CD14-positive monocyte (primary cell): ENCODE data around the gene ARRB2. TPM values are rescaled to one million over a fixed set of nuclear protein-coding genes. Genes with fewer than 3 reads are reported as not detected.

Experiments used
- DNase-seq, 3 donors: peaks; one replicate each; pipeline ENCODE4 v3.0.0-alpha.2; 2011 to 2022
- H2AFZ ChIP-seq: 2 replicates; pipeline ENCODE4 v1.6.0; 2012; ENCODE audit warnings: mild to moderate bottlenecking, low read depth, low read length, inconsistent platforms; ENCODE audit not compliant: insufficient read depth, poor library complexity, severe bottlenecking
- H3K27ac ChIP-seq, 2 donors: 1 replicate in 1 of 2; 2 replicates in 1 of 2; pipeline ENCODE4 v1.5.1; 2012 to 2013; ENCODE audit warnings: low read length in 2 of 2, control low read depth in 1 of 2, inconsistent platforms in 1 of 2, low read depth in 1 of 2, mild to moderate bottlenecking in 1 of 2
- H3K27me3 ChIP-seq, 2 donors: one replicate each; pipeline versions ENCODE4 v1.6.0 to v1.6.1; 2011 to 2013; ENCODE audit warnings: low read length in 2 of 2; ENCODE audit not compliant: control insufficient read depth in 2 of 2, insufficient read depth in 2 of 2
- H3K36me3 ChIP-seq, 2 donors: replicated peaks in 1 of 2; 1 replicate in 1 of 2; 2 replicates in 1 of 2; pipeline versions ENCODE4 v1.5.1 to v1.6.1; 2012 to 2013; ENCODE audit warnings: low read length in 2 of 2, control low read depth in 1 of 2, inconsistent platforms in 1 of 2, mild to moderate bottlenecking in 1 of 2; ENCODE audit not compliant: insufficient read depth in 2 of 2, control insufficient read depth in 1 of 2
- H3K4me1 ChIP-seq, 2 donors: 1 replicate in 1 of 2; 2 replicates in 1 of 2; pipeline versions ENCODE4 v1.5.1 to v1.6.1; 2012 to 2013; ENCODE audit warnings: low read length in 2 of 2, control low read depth in 1 of 2, inconsistent platforms in 1 of 2, mild to moderate bottlenecking in 1 of 2, moderate library complexity in 1 of 2; ENCODE audit not compliant: insufficient read depth in 2 of 2, control insufficient read depth in 1 of 2
- H3K4me2 ChIP-seq: replicated peaks from 2 replicates; pipeline ENCODE3; 2012; ENCODE audit warnings: low read length, moderate library complexity, mild to moderate bottlenecking; ENCODE audit not compliant: poor library complexity, severe bottlenecking; ENCODE audit errors: extremely low read depth
- H3K4me3 ChIP-seq, 3 experiments: fragments of 200-600 bp in 1 of 3; sonication (generic) in 1 of 3; replicated peaks in 1 of 3; 1 replicate in 2 of 3; 2 replicates in 1 of 3; pipeline ENCODE4 v1.5.1; 2011 to 2013; ENCODE audit warnings: low read length in 3 of 3, mild to moderate bottlenecking in 3 of 3, control low read depth in 2 of 3, low read depth in 2 of 3, inconsistent platforms in 1 of 3, moderate library complexity in 1 of 3
- H3K79me2 ChIP-seq: 2 replicates; pipeline ENCODE4 v1.6.0; 2012; ENCODE audit warnings: mild to moderate bottlenecking, control low read depth, inconsistent platforms, low read length, moderate library complexity; ENCODE audit not compliant: insufficient read depth
- H3K9ac ChIP-seq: 2 replicates; pipeline ENCODE4 v1.6.0; 2017; ENCODE audit warnings: low read length, mild to moderate bottlenecking; ENCODE audit not compliant: insufficient read depth, poor library complexity, severe bottlenecking
- H3K9me3 ChIP-seq, 2 donors: replicated peaks in 1 of 2; 1 replicate in 1 of 2; 2 replicates in 1 of 2; pipeline versions ENCODE4 v1.5.1 to v1.6.1; 2012 to 2013; ENCODE audit warnings: low read length in 2 of 2, control low read depth in 1 of 2; ENCODE audit not compliant: control insufficient read depth in 1 of 2, insufficient read depth in 1 of 2
- H4K20me1 ChIP-seq: 2 replicates; pipeline ENCODE4 v1.6.0; 2012; ENCODE audit warnings: mild to moderate bottlenecking, low read length, control low read depth, moderate library complexity; ENCODE audit not compliant: insufficient read depth
- H3K27ac Mint-ChIP-seq, 7 donors: one replicate each; pipeline ENCODE4 v1.8.0; 2020; ENCODE audit warnings: mild to moderate bottlenecking in 7 of 7, mixed read lengths in 7 of 7, moderate library complexity in 6 of 7, inconsistent platforms in 2 of 7
- H3K27me3 Mint-ChIP-seq, 3 donors: one replicate each; pipeline ENCODE4 v1.8.0; 2021 to 2022; ENCODE audit warnings: low read depth in 3 of 3, mild to moderate bottlenecking in 3 of 3, mixed read lengths in 3 of 3, moderate library complexity in 3 of 3, inconsistent platforms in 1 of 3
- H3K36me3 Mint-ChIP-seq, 2 donors: one replicate each; pipeline ENCODE4 v1.8.0; 2020; ENCODE audit warnings: mixed read lengths in 2 of 2, inconsistent platforms in 1 of 2, mild to moderate bottlenecking in 1 of 2
- H3K4me1 Mint-ChIP-seq: one replicate; pipeline ENCODE4 v1.8.0; 2020; ENCODE audit warnings: mild to moderate bottlenecking, mixed read lengths
- H3K4me3 Mint-ChIP-seq, 2 donors: one replicate each; pipeline ENCODE4 v1.8.0; 2020; ENCODE audit warnings: mild to moderate bottlenecking in 2 of 2, mixed read lengths in 2 of 2, moderate library complexity in 1 of 2
- H3K9me3 Mint-ChIP-seq, 7 donors: one replicate each; pipeline ENCODE4 v1.8.0; 2020 to 2022; ENCODE audit warnings: mixed read lengths in 7 of 7, mild to moderate bottlenecking in 6 of 7, moderate library complexity in 6 of 7, inconsistent platforms in 2 of 7
- CTCF ChIP-seq: fragments of 200-600 bp; IDR thresholded peaks from one replicate; pipeline ENCODE4 v1.8.0; 2022; ENCODE audit warnings: antibody characterized with exemption, mild to moderate bottlenecking
- WGBS: methylation state at CpG from one replicate; pipeline ENCODE4 v1.1.5; 2013; ENCODE audit warnings: missing lambda C conversion rate; ENCODE audit not compliant: insufficient coverage; 5-methylcytosine and 5-hydroxymethylcytosine counted together
- intact Hi-C, 2 donors: fragments of 100-400 bp; cut with micrococcal nuclease; formaldehyde crosslinking; loops; one replicate each; pipeline versions ENCODE4 v1.15.0 to v1.15.1; 2023
- polyA plus RNA-seq, 3 donors: library from polyadenylated mRNA; depleted of rRNA in 1 of 3; unstranded in 2 of 3; stranded (reverse) in 1 of 3; fragments of 300-500 nt in 2 of 3; fragments of >200 nt in 1 of 3; fragmentation: Illumina TruSeq in 2 of 3; gene quantifications; 1 replicate in 2 of 3; 2 replicates in 1 of 3; pipeline ENCODE4 v1.2.3, GENCODE V29; 2012 to 2021

The ARRB2 gene
- polyA plus RNA-seq, 3 donors = 134 to 760 (median 150) TPM

GRCh38 chr17:4674685-4674998, 35.8 kb upstream of the ARRB2 start:
- Histone ChIP-seq H2AFZ (no peak overlapping the region), H4K20me1 (no peaks in the 10 kb centered on the region), H3K9ac (no peak overlapping the region), H3K9me3 (no peaks in the 10 kb centered on the region), H3K4me2 (no peak overlapping the region), H3K27ac (no peak overlapping the region), H3K4me1 (no peaks in the 10 kb centered on the region), H3K36me3 (peaks cover 64 to 89% of the 10 kb centered on the region in 2 donors), H3K27me3 (no peaks in the 10 kb centered on the region), H3K4me3 (no peak overlapping the region), H3K79me2 (no peaks in the 10 kb centered on the region)
- no peak overlapping the region for H3K4me3 Mint-ChIP-seq
- H3K4me1 Mint-ChIP-seq = no peaks in the 10 kb centered on the region
- DNase-seq = no peak
- H3K27me3 Mint-ChIP-seq = peaks cover 0 to 2% (median 0%) of the 10 kb centered on the region in 3 donors
- H3K36me3 Mint-ChIP-seq = peaks cover 79 to 88% of the 10 kb centered on the region in 2 donors
- H3K9me3 Mint-ChIP-seq = no peaks in the 10 kb centered on the region
- TF ChIP-seq CTCF = no peak
- H3K27ac Mint-ChIP-seq = no peak overlapping the region
- intact Hi-C loops = no loop called here
- WGBS = 100% methylated on average over 1 of the region's 8 CpGs

GRCh38 chr17:4675791-4676190, 34.6 kb upstream of the ARRB2 start:
- Mint-ChIP-seq H3K9me3 (no peaks in the 10 kb centered on the region), H3K36me3 (peaks cover 81 to 89% of the 10 kb centered on the region in 2 donors), H3K4me3 (no peak overlapping the region), H3K27ac (peak overlapping the region in 4 of 7 donors; percentile 16 to 67 (median 52)), H3K4me1 (no peaks in the 10 kb centered on the region), H3K27me3 (peaks cover 0 to 2% (median 0%) of the 10 kb centered on the region in 3 donors)
- no peaks in the 10 kb centered on the region for H3K79me2 ChIP-seq
- no peak for TF ChIP-seq CTCF
- DNase-seq = no peak
- H3K9me3 ChIP-seq = no peaks in the 10 kb centered on the region
- no peaks in the 10 kb centered on the region for H4K20me1 ChIP-seq
- H3K27ac ChIP-seq = no peak overlapping the region
- H3K27me3 ChIP-seq = no peaks in the 10 kb centered on the region
- H3K4me2 ChIP-seq = no peak overlapping the region
- H2AFZ ChIP-seq = no peak overlapping the region
- H3K4me1 ChIP-seq = no peaks in the 10 kb centered on the region
- intact Hi-C loops = no loop called here
- no peak overlapping the region for H3K4me3 ChIP-seq
- 99% methylated on average over 10 of the region's 10 CpGs for WGBS
- no peak overlapping the region for H3K9ac ChIP-seq
- H3K36me3 ChIP-seq = peaks cover 67 to 97% of the 10 kb centered on the region in 2 donors
